MM.1S (cell line): Measurements from ENCODE around the gene LHPP.

Source experiments
- CTCF ChIP-seq: fragments of 300-600 bp; sonication (generic); IDR thresholded peaks from 2 replicates; pipeline ENCODE4 v1.5.1; 2016; ENCODE audit warnings: antibody characterized with exemption, low read length, mixed read lengths
- EZH2 ChIP-seq: fragments of 300-600 bp; sonication (generic); optimal IDR thresholded peaks from 2 replicates; pipeline ENCODE3; 2017; ENCODE audit warnings: low read depth, mild to moderate bottlenecking, antibody characterized with exemption, low read length, mixed read lengths
- EZH2phosphoT487 ChIP-seq: fragments of 300-600 bp; sonication (generic); IDR thresholded peaks from 2 replicates; pipeline ENCODE4 v1.6.1; 2018; ENCODE audit warnings: antibody characterized with exemption, low read length

DNA sequence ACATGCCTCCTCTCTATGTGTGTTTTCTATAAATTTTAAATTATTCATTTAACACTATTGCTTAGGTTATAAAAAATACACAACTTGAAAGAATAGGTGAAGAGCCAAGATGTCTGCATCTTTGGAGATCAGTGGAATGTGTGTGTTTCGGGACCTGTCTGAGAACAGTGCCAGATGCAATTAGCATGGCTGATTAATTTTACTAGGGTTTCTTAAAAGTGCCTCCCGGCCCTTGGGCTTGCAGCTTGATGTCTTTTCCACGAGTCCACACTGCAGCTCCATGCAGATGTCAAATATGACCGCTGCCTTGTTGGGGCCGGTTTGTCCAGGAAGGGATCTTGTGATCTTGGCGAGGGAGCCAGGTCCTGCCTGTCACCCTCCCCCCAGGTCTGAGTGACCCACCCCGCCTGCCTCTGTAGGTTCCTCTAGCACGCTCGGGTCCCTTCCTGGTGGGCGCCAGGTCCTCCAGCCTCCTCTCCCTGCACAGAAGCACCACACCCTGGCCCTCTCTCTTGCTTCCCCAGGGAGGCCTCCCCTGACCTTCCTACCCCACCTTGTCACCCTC is 20.7 kb downstream of the LHPP start:
- TF ChIP-seq CTCF (no peak), EZH2phosphoT487 (no peak), EZH2 (no peak)
